Esophagus squamous epithelium (tissue), 5 donors: Measurements from ENCODE around the gene KNCN. TPM values are rescaled to one million over a fixed set of nuclear protein-coding genes. Genes with fewer than 3 reads are reported as not detected.

Experiments
- DNase-seq: peaks from one replicate; lab custom pipeline; 2025; lab: John Stamatoyannopoulos, UW
- H3K27ac ChIP-seq, 4 donors: fragments of 200-600 bp; sonication (generic); one replicate each; pipeline ENCODE4 v1.5.1; 2016 to 2019; ENCODE audit warnings: mild to moderate bottlenecking in 1 of 4
- H3K27me3 ChIP-seq, 4 donors: fragments of 200-600 bp; sonication (generic); 1 replicate in 3 of 4; 2 replicates in 1 of 4; pipeline versions ENCODE4 v1.5.1 to v1.6.0; 2017 to 2021; ENCODE audit warnings: antibody characterized with exemption in 1 of 4
- H3K36me3 ChIP-seq, 3 donors: fragments of 200-600 bp; sonication (generic); one replicate each; pipeline ENCODE4 v1.5.1; 2016 to 2019
- H3K4me1 ChIP-seq, 3 donors: fragments of 200-600 bp; sonication (generic); one replicate each; pipeline ENCODE4 v1.5.1; 2017 to 2019
- H3K4me3 ChIP-seq, 4 donors: fragments of 200-600 bp; sonication (generic); 1 replicate in 3 of 4; 2 replicates in 1 of 4; pipeline ENCODE4 v1.5.1; 2016 to 2019; ENCODE audit warnings: mild to moderate bottlenecking in 2 of 4, moderate library complexity in 1 of 4
- H3K9me3 ChIP-seq, 3 donors: fragments of 200-600 bp; sonication (generic); one replicate each; pipeline ENCODE4 v1.5.1; 2016 to 2019
- POLR2A ChIP-seq, 4 donors: fragments of 450-650 bp; IDR thresholded peaks; one replicate each; pipeline ENCODE4 v1.6.1; 2017; ENCODE audit warnings: antibody characterized with exemption in 4 of 4, mild to moderate bottlenecking in 4 of 4, moderate library complexity in 3 of 4
- WGBS, 2 donors: methylation state at CpG; one replicate each; pipeline ENCODE4 v1.1.5; 2018; 5-methylcytosine and 5-hydroxymethylcytosine counted together
- intact Hi-C: fragments of 100-400 bp; cut with DNase I; formaldehyde crosslinking; loops from one replicate; pipeline ENCODE4 v1.15.0; 2022
- total RNA-seq, 4 donors: library from RNA; depleted of rRNA; stranded (reverse); fragments of >200 nt; gene quantifications; one replicate each; pipeline ENCODE4 v1.1.0, GENCODE V29; 2016
- TF ChIP-seq, protein P1 (sequence below), 6 experiments: fragments of 450-650 bp in 4 of 6; fragments of 200-600 bp in 2 of 6; sonication (generic) in 2 of 6; IDR thresholded peaks; one replicate each; pipeline ENCODE4 v1.5.1; 2016 to 2019; ENCODE audit warnings: antibody characterized with exemption in 6 of 6, mild to moderate bottlenecking in 4 of 6, moderate library complexity in 4 of 6
- donor health status: DM: yes; HTN: yes; CAD: no.

Gene KNCN
- total RNA-seq, 4 donors from 2014 or later = not detected

DNA sequence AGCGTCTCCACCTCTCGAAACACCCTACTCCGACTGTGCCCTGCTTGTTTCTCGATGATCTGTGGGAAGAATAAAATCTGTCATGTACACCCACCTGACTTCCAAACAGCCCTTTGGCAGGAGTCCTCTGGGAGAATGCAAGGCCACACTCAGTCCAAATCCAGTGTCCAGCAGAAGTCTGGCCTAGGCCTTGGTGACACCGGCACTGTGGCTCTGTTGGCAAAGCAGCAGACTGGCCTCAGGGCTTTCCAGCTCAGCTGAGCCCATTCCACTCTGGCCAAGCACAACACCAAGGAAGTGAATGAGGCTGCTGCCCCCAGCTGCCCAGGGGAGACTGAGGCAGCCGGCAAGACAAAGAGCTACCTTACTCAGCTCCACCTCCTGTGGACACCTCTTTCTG is 25.1 kb upstream of the KNCN start:
- Histone ChIP-seq H3K27ac (no peak overlapping the region), H3K4me1 (peaks cover 0 to 14% (median 5%) of the 10 kb centered on the region in 3 donors), H3K4me3 (no peak overlapping the region), H3K36me3 (peaks cover 5 to 100% (median 22%) of the 10 kb centered on the region in 3 donors), H3K27me3 (no peaks in the 10 kb centered on the region), H3K9me3 (no peaks in the 10 kb centered on the region)
- no peak for DNase-seq
- intact Hi-C loops = no loop called here
- 90 to 95% methylated on average over 4 to 5 of the region's 6 CpGs for WGBS, 2 donors
- TF ChIP-seq, protein P1, sequence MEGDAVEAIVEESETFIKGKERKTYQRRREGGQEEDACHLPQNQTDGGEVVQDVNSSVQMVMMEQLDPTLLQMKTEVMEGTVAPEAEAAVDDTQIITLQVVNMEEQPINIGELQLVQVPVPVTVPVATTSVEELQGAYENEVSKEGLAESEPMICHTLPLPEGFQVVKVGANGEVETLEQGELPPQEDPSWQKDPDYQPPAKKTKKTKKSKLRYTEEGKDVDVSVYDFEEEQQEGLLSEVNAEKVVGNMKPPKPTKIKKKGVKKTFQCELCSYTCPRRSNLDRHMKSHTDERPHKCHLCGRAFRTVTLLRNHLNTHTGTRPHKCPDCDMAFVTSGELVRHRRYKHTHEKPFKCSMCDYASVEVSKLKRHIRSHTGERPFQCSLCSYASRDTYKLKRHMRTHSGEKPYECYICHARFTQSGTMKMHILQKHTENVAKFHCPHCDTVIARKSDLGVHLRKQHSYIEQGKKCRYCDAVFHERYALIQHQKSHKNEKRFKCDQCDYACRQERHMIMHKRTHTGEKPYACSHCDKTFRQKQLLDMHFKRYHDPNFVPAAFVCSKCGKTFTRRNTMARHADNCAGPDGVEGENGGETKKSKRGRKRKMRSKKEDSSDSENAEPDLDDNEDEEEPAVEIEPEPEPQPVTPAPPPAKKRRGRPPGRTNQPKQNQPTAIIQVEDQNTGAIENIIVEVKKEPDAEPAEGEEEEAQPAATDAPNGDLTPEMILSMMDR (IDR thresholded peaks at IDR 0.05) = no peak
- no peak for TF ChIP-seq POLR2A (IDR thresholded peaks at IDR 0.05)

DNA sequence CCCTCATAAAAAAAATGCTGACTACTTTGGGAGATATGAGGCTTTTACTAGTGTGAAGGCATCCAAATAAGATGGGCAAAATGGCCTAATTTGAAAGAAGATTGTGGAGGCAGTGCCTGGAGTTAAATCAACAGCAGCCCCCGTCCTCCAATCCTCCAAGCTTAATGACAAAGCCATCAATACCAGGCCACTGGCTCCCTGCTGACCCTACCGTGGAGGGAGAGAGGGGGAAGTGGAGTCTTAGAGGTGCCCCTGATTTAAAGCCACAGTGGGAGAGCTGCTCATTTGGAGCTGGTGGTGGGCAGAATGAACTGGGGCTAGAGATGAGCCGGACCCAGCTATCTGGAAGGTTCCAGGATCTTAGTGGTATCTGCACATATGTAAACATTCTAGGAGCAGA is 24.3 kb upstream of the KNCN start:
- H3K36me3 ChIP-seq = peaks cover 5 to 100% (median 22%) of the 10 kb centered on the region in 3 donors
- WGBS, 2 donors = 73 to 81% methylated on average over 3 of the region's 3 CpGs
- intact Hi-C loops = no loop called here
- no peak for DNase-seq
- no peak overlapping the region for H3K27ac ChIP-seq
- H3K4me1 ChIP-seq = peaks cover 0 to 12% (median 2%) of the 10 kb centered on the region in 3 donors
- TF ChIP-seq, protein P1 (IDR thresholded peaks at IDR 0.05) = no peak
- no peak for TF ChIP-seq POLR2A (IDR thresholded peaks at IDR 0.05)
- no peak overlapping the region for H3K4me3 ChIP-seq
- H3K9me3 ChIP-seq = no peaks in the 10 kb centered on the region
- H3K27me3 ChIP-seq = no peaks in the 10 kb centered on the region

DNA sequence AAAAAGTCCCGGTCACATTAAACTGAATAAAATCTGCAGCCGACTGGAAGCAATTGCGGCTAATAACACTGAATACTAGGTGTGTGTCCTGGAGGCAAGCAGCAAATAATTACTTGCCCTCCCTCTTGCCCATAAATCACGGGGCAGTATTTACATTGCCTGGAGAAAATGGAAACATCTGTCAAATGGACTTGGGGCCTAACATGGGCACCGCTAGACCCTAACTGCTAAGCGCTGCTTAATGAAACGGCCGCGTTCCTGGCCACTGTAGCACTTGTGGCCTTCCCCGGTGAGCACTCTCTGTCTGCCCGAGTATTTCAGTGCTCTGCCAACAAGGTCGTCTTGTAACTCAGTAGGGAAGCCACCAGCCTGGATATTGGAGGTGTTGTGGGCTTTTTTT is 23.9 kb upstream of the KNCN start:
- TF ChIP-seq, protein P1 (IDR thresholded peaks at IDR 0.05) = no peak
- no peak for TF ChIP-seq POLR2A (IDR thresholded peaks at IDR 0.05)
- no peaks in the 10 kb centered on the region for H3K9me3 ChIP-seq
- intact Hi-C loops = no loop called here
- no peak overlapping the region for H3K4me3 ChIP-seq
- WGBS, 2 donors = 76 to 89% methylated on average over 7 to 12 of the region's 12 CpGs
- H3K4me1 ChIP-seq = peaks cover 0 to 8% (median 2%) of the 10 kb centered on the region in 3 donors
- DNase-seq = no peak
- peaks cover 5 to 100% (median 18%) of the 10 kb centered on the region in 3 donors for H3K36me3 ChIP-seq
- H3K27me3 ChIP-seq = no peaks in the 10 kb centered on the region
- no peak overlapping the region for H3K27ac ChIP-seq

DNA sequence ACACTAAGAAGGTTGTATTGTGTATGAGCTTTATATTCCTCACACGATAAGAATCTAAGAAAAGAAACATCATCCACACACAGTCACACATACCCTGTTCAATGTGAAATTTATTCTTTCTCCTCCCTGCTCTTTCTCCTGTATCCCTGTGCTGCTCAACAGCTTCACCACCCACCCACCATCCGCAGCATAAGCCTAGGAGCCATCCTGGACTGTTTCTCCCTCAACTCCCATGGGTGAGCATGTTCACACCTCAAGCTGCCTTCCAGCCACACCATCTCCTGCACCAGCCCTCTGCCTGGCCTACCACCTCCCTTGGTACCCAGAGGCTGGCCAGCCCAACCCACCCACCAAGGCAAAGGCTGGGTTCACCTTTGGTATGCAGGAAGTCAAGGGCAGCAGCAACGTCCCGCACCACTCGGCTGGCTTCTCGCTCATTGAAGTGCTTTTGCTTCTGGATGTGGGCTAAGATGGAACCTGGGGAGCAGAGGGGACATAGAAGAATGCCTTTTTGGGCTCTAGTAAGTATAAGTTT is 20.3 kb upstream of the KNCN start:
- H3K36me3 ChIP-seq = peaks cover 0 to 100% (median 4%) of the 10 kb centered on the region in 3 donors
- no peaks in the 10 kb centered on the region for H3K27me3 ChIP-seq
- H3K4me3 ChIP-seq = no peak overlapping the region
- H3K27ac ChIP-seq = peak overlapping the region in 1 of 4 donors; percentile 29
- no peak for TF ChIP-seq POLR2A (IDR thresholded peaks at IDR 0.05)
- TF ChIP-seq, protein P1 (IDR thresholded peaks at IDR 0.05) = no peak
- DNase-seq = no peak
- H3K4me1 ChIP-seq = peaks cover 0 to 24% (median 9%) of the 10 kb centered on the region in 3 donors
- intact Hi-C loops = no loop called here
- no peaks in the 10 kb centered on the region for H3K9me3 ChIP-seq
- 92 to 97% methylated on average over 4 to 5 of the region's 6 CpGs for WGBS, 2 donors

DNA sequence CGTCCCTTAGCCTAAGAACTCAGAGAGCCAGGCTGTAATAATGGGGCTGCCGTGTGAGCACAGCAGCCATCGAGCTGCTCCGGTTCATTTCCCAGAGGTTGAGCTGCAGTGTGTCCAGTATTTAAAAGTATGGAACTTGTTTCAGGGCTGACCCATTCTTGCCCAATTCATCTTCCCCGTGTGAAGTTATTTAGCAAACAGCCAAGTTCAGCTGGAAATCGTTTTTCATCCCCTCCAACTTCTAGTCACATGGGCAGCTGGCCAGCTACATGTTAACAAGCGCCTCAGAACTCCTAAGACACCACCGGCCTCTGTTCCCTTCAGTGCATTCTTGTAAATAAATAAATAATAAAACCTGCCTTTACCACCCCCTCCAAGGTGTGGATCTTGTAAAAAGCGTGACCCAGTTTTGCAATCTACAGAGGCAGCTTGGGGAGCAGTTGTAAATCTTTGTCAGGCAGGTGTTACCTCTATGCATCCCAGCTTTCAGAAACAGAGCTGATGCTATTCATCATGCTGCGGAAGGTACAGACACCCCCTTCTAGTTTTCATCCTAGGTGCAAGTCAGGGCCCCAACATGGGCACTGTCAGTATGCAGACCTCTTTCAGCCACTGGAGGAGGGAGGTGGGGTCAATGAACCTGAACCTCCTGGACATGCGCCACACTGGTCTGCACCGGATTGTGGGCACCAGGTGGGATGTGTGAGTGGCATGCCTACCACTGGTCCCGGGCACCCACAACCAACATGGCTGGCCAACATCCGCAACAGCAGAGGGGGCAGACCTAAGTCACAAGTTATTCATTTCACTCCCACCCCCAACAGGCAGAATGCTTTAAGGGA is 18.7 kb upstream of the KNCN start:
- no peak for DNase-seq
- no peaks in the 10 kb centered on the region for H3K27me3 ChIP-seq
- H3K36me3 ChIP-seq = peaks cover 0 to 100% (median 7%) of the 10 kb centered on the region in 3 donors
- peaks cover 0 to 24% (median 9%) of the 10 kb centered on the region in 3 donors for H3K4me1 ChIP-seq
- H3K4me3 ChIP-seq = no peak overlapping the region
- 59 to 72% methylated on average over 8 to 9 of the region's 14 CpGs for WGBS, 2 donors
- H3K27ac ChIP-seq = peak overlapping the region in 1 of 4 donors; percentile 18
- TF ChIP-seq, protein P1 (IDR thresholded peaks at IDR 0.05) = no peak
- TF ChIP-seq POLR2A (IDR thresholded peaks at IDR 0.05) = no peak
- H3K9me3 ChIP-seq = no peaks in the 10 kb centered on the region
- intact Hi-C loops = no loop called here
